GM12872 (cell line): ENCODE data around the gene TBC1D5.

ENCODE experiments used
- CTCF ChIP-seq: IDR thresholded peaks from 3 replicates; pipeline ENCODE4 v1.5.1; 2011; ENCODE audit warnings: low read depth, mild to moderate bottlenecking, low read length, moderate library complexity; ENCODE audit not compliant: insufficient read depth

The TBC1D5 gene

GRCh38 chr3:17632401-17633100 lies 109.9 kb downstream of the TBC1D5 start:
- no peak for TF ChIP-seq CTCF

- no peak for TF ChIP-seq CTCF
Observed at GRCh38 chr3:17631609-17632008, 110.8 kb downstream of the TBC1D5 start.

GRCh38 chr3:17629400-17629799 lies 113.0 kb downstream of the TBC1D5 start:
- no peak for TF ChIP-seq CTCF

- no peak for TF ChIP-seq CTCF
Observed at GRCh38 chr3:17626395-17626794, 116.0 kb downstream of the TBC1D5 start.

- no peak for TF ChIP-seq CTCF
Observed at GRCh38 chr3:17625133-17625532, 117.3 kb downstream of the TBC1D5 start.

GRCh38 chr3:17623464-17623863 lies 119.0 kb downstream of the TBC1D5 start:
- no peak for TF ChIP-seq CTCF

- TF ChIP-seq CTCF = no peak
Observed at GRCh38 chr3:17619968-17620367, 122.5 kb downstream of the TBC1D5 start.
